ENCODE results near the gene YIPF5. TPM values are rescaled to one million over a fixed set of nuclear protein-coding genes. Genes with fewer than 3 reads are reported as not detected.
A peak's percentile ranks its signal among the peaks of the same experiment; 100 is the strongest.

The YIPF5 gene
- total RNA-seq, 1 experiment from 2014 or later = 66.9 TPM

DNA sequence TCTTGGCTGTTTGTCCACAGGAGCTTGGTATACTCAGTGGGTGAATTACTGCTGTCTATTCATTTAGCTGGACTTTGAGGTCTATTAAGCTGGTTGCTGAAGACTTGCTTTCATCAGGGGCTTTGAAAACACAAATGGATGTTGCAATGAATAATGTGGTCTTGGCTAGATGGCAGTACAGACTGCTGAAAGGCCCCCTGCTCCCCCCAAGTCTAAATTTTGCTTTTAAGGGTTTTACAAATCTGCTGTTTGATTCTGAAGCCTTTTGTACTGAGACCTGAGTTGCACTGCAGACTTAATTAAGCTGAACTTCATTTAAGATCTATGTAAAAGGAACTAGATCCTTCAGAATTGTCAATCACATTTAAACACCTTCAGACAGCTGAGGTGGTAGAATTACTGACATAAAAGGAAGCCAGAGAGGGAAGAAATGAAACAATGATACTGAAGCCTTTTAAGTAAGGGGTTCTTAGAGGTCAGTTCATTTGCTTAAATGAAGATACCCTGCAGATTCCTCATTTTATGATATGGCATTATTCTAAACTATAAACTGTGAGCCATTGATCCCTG lies 37.5 kb upstream of the YIPF5 start:
- no peak overlapping the region for H3K27ac Mint-ChIP-seq (ENCODE audit: unreplicated experiment)
- H3K4me3 Mint-ChIP-seq (ENCODE audit: low read depth, unreplicated experiment) = no peak overlapping the region
- no TSS peak for BruUV-seq (replicated peaks)
- peaks cover 80% of the 10 kb centered on the region for H3K27me3 Mint-ChIP-seq (ENCODE audit: unreplicated experiment)
- no peaks in the 10 kb centered on the region for H3K4me1 Mint-ChIP-seq (ENCODE audit: low read depth, unreplicated experiment)
- CTCF ChIA-PET = no interaction called here
- TF ChIP-seq, protein P1, sequence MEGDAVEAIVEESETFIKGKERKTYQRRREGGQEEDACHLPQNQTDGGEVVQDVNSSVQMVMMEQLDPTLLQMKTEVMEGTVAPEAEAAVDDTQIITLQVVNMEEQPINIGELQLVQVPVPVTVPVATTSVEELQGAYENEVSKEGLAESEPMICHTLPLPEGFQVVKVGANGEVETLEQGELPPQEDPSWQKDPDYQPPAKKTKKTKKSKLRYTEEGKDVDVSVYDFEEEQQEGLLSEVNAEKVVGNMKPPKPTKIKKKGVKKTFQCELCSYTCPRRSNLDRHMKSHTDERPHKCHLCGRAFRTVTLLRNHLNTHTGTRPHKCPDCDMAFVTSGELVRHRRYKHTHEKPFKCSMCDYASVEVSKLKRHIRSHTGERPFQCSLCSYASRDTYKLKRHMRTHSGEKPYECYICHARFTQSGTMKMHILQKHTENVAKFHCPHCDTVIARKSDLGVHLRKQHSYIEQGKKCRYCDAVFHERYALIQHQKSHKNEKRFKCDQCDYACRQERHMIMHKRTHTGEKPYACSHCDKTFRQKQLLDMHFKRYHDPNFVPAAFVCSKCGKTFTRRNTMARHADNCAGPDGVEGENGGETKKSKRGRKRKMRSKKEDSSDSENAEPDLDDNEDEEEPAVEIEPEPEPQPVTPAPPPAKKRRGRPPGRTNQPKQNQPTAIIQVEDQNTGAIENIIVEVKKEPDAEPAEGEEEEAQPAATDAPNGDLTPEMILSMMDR (IDR thresholded peaks at IDR 0.05; ENCODE audit: unreplicated experiment) = no peak
- DNase-seq = no peak
- H3K36me3 Mint-ChIP-seq (ENCODE audit: insufficient read depth, unreplicated experiment) = no peaks in the 10 kb centered on the region
- intact Hi-C loops (cut with micrococcal nuclease; ENCODE audit: unreplicated experiment) = loop anchor here (10.0 kb wide), 2 partner anchors 1257 to 1507 kb away; no protein-coding TSS in a partner anchor
- H3K9me3 Mint-ChIP-seq (ENCODE audit: low read depth, unreplicated experiment) = no peaks in the 10 kb centered on the region

DNA sequence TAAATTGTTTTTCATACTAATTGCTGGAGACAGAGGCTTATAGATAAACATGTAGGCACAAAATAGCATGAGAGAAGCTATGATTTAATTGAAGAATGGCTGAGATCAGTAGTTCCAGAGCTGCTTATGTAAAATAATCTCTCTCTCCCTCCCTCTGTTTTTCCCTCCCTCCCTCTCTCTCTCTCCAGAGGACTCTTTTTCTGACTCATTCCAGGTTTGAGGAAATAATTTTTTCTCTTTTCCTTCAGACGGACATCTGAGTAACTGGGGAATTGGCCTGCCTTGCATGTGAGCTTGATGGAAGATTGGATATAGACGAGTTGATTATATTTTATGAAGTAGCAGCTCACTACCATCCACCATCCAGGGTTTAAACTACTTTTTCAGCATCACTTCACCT lies 35.7 kb upstream of the YIPF5 start:
- no peak for DNase-seq
- no TSS peak for BruUV-seq (replicated peaks)
- intact Hi-C loops (cut with micrococcal nuclease; ENCODE audit: unreplicated experiment) = loop anchor here (10.0 kb wide), 2 partner anchors 1259 to 1509 kb away; no protein-coding TSS in a partner anchor
- Mint-ChIP-seq H3K27ac (ENCODE audit: unreplicated experiment) (no peak overlapping the region), H3K36me3 (ENCODE audit: insufficient read depth, unreplicated experiment) (no peaks in the 10 kb centered on the region), H3K9me3 (ENCODE audit: low read depth, unreplicated experiment) (no peaks in the 10 kb centered on the region), H3K4me3 (ENCODE audit: low read depth, unreplicated experiment) (no peak overlapping the region), H3K27me3 (ENCODE audit: unreplicated experiment) (peaks cover 82% of the 10 kb centered on the region), H3K4me1 (ENCODE audit: low read depth, unreplicated experiment) (no peaks in the 10 kb centered on the region)
- TF ChIP-seq, protein P1 (IDR thresholded peaks at IDR 0.05; ENCODE audit: unreplicated experiment) = no peak
- CTCF ChIA-PET = interaction anchor here (0.8 kb wide), 1 partner anchor 141 kb away, joined by 3 read pairs; no protein-coding TSS in a partner anchor

DNA sequence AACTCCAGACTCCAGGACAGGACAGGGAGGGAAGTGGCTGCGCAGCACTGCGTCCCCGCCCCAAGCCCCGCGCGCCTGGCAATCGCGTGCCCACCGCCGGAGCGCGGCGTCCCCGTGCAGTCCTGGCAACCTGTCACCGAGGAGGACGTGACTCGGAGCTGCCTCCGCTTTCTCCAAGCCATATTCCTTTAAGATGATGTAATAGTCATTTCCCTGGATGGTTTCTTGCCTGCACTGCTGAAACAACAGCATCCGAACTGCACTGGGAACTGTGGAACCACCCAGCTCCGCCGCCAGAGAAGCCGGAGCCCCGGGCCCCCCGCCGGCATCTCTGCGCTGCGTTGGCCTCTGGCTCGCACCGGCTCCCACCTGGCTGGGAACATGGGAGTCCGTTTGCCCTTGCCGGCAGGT lies 34.7 kb upstream of the YIPF5 start:
- no peaks in the 10 kb centered on the region for H3K4me1 Mint-ChIP-seq (ENCODE audit: low read depth, unreplicated experiment)
- DNase-seq = peak; percentile 22
- peak overlapping the region; percentile 38 for H3K4me3 Mint-ChIP-seq (ENCODE audit: low read depth, unreplicated experiment)
- no peak overlapping the region for H3K27ac Mint-ChIP-seq (ENCODE audit: unreplicated experiment)
- H3K36me3 Mint-ChIP-seq (ENCODE audit: insufficient read depth, unreplicated experiment) = no peaks in the 10 kb centered on the region
- no TSS peak for BruUV-seq (replicated peaks)
- H3K9me3 Mint-ChIP-seq (ENCODE audit: low read depth, unreplicated experiment) = no peaks in the 10 kb centered on the region
- TF ChIP-seq, protein P1 (IDR thresholded peaks at IDR 0.05; ENCODE audit: unreplicated experiment) = no peak
- intact Hi-C loops (cut with micrococcal nuclease; ENCODE audit: unreplicated experiment) = loop anchor here (1.0 to 10.0 kb wide), 5 partner anchors 185 to 1620 kb away; no protein-coding TSS in a partner anchor
- peaks cover 85% of the 10 kb centered on the region for H3K27me3 Mint-ChIP-seq (ENCODE audit: unreplicated experiment)
- CTCF ChIA-PET = interaction anchor here (2.0 kb wide), 1 partner anchor 11 kb away, joined by 8 read pairs; no protein-coding TSS in a partner anchor

DNA sequence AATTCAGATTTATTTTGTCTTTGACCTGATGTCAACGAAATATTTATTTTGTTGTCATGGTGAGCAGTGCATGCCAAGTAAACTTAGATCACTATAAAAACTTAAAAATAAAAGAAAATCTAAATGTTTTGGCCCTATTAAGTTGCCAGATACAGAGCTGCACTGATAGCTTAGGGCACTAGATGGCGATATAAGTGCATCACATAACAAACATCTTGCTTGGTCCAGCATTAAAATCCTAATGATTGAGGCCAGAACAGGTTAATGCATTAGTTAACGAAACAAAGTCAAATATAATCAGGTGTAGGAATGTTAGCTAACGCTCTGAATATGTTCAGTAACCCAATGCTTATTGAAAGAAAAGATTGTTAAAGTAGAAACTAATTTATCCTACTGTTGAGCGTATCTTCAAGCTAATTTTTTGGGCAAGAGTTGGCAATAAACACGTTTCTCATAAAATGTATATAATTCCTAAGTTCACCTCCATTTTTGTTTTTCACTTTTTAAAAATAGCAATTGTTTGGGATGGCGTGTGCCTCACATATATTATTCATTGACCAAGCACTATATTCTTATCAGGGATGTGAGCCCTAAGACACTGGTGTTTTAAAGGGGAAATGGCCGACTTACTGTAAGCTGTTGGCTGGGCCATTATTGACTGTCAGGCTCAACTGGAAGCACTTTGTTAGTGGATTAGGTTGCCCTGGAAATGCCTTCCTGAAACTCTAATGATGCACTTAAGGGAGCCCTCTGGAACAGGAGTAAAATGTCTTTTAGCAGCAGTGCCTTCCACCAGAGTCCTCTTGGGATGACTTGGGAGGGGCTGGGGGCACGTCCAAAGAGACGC lies 33.5 kb upstream of the YIPF5 start:
- CTCF ChIA-PET = interaction anchor here (0.6 to 2.0 kb wide), 11 partner anchors 10 to 1684 kb away, joined by 3 to 9 read pairs (median 3); no protein-coding TSS in a partner anchor
- no peaks in the 10 kb centered on the region for H3K9me3 Mint-ChIP-seq (ENCODE audit: low read depth, unreplicated experiment)
- peak; percentile 56 for DNase-seq
- peak overlapping the region; percentile 38 for H3K4me3 Mint-ChIP-seq (ENCODE audit: low read depth, unreplicated experiment)
- H3K4me1 Mint-ChIP-seq (ENCODE audit: low read depth, unreplicated experiment) = no peaks in the 10 kb centered on the region
- no peaks in the 10 kb centered on the region for H3K36me3 Mint-ChIP-seq (ENCODE audit: insufficient read depth, unreplicated experiment)
- intact Hi-C loops (cut with micrococcal nuclease; ENCODE audit: unreplicated experiment) = loop anchor here (1.0 to 10.0 kb wide), 10 partner anchors 263 to 1926 kb away; no protein-coding TSS in a partner anchor
- TF ChIP-seq, protein P1 (IDR thresholded peaks at IDR 0.05; ENCODE audit: unreplicated experiment) = peak; percentile 77
- no peak overlapping the region for H3K27ac Mint-ChIP-seq (ENCODE audit: unreplicated experiment)
- BruUV-seq (replicated peaks) = no TSS peak
- peaks cover 84% of the 10 kb centered on the region for H3K27me3 Mint-ChIP-seq (ENCODE audit: unreplicated experiment)

All from Calu3 (cell line).